ENCODE results near the gene NEU2.
A peak's percentile ranks its signal among the peaks of the same experiment; 100 is the strongest.

Gene NEU2

DNA sequence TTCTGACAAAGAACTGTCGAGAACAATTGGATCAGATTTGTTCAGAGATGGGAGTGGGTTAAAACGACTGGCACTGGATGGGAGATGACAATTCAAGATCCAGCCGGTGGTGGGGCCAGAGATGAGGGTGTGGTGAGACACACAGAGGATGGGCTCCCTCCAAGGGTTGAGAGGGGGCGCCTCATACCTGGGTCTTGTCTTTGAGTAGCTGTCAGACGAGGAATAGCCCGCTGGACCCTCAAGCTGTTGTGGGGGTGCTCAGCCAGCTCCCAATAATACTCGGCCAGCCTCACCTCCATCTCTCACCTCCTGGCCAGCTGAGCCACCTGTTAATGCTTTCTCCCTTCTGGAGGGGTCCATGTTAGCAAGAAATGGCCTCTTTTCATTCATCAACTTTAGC lies 41.6 kb downstream of the NEU2 start:
- Histone ChIP-seq H3K9me3 (ENCODE audit: insufficient read depth, low read depth, low read length) (peaks cover 5% of the 10 kb centered on the region), H3K4me1 (ENCODE audit: insufficient read depth, low read length, poor library complexity, severe bottlenecking) (peaks cover 60% of the 10 kb centered on the region), H3F3A (ENCODE audit: low read depth) (peaks cover 22% of the 10 kb centered on the region), H2AFZ (ENCODE audit: low read length) (no peak overlapping the region), H3K4me2 (ENCODE audit: low read depth, low read length, poor library complexity, severe bottlenecking) (no peak overlapping the region), H3K4me3 (ENCODE audit: low read length, poor library complexity, severe bottlenecking) (no peak overlapping the region), H3K9ac (ENCODE audit: low read depth, low read length, poor library complexity, severe bottlenecking) (no peak overlapping the region), H3K27me3 (ENCODE audit: insufficient read depth, low read length, poor library complexity, severe bottlenecking) (no peaks in the 10 kb centered on the region), H4K20me1 (ENCODE audit: insufficient read depth, low read length, poor library complexity, severe bottlenecking) (peaks cover 59% of the 10 kb centered on the region), H3K79me2 (ENCODE audit: insufficient read depth, low read length) (peaks cover 83% of the 10 kb centered on the region), H3K36me3 (ENCODE audit: insufficient read depth, low read length) (peaks cover 19% of the 10 kb centered on the region), H3K9me2 (replicated peaks; ENCODE audit: low read depth, low read length) (no peaks in the 10 kb centered on the region)
- TF ChIP-seq EZH2phosphoT487 (IDR thresholded peaks at IDR 0.05; ENCODE audit: borderline replicate concordance) = no peak
- TF ChIP-seq, protein P1, sequence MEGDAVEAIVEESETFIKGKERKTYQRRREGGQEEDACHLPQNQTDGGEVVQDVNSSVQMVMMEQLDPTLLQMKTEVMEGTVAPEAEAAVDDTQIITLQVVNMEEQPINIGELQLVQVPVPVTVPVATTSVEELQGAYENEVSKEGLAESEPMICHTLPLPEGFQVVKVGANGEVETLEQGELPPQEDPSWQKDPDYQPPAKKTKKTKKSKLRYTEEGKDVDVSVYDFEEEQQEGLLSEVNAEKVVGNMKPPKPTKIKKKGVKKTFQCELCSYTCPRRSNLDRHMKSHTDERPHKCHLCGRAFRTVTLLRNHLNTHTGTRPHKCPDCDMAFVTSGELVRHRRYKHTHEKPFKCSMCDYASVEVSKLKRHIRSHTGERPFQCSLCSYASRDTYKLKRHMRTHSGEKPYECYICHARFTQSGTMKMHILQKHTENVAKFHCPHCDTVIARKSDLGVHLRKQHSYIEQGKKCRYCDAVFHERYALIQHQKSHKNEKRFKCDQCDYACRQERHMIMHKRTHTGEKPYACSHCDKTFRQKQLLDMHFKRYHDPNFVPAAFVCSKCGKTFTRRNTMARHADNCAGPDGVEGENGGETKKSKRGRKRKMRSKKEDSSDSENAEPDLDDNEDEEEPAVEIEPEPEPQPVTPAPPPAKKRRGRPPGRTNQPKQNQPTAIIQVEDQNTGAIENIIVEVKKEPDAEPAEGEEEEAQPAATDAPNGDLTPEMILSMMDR (conservative IDR thresholded peaks at IDR 0.05; ENCODE audit: low read length) = no peak

DNA sequence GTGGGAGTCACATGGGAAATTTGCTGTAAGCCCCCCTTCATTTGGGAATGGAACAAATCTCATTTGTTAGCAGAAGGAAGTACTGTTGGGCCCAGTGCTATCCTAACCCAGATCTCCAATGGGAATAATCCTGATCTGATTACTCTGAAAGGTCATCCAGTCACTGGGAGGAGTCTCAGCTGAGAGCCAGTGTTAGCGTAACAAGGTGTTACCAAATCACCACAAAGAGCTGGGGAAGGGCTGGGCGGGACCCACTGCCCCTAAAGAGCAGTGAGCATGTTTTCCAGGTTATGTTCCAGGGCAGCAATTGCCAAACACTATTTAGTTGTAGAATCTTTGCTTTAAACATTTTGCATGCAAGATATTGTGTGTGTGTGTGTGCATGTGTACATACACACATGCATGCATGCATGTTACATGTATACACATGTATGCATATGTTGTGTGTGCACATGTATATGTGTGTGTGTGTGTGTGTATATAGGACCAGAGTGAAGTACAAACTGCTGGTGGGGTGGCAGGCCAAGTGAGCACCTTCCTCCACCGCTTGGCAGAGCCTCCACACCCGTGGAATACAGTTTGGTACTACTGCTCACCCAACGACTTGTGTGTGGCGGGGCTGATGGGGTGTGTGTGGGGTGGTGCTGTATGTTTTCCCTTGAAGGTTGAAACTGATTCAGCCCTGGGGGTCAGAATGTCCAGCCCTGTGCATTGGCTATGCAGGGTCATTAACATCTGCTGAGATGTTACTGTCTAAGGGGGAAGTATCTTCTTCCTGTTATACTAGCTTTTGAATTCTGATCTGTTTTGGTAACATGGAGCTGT lies 42.9 kb downstream of the NEU2 start:
- peaks cover 80% of the 10 kb centered on the region for H3K79me2 ChIP-seq (ENCODE audit: insufficient read depth, low read length)
- peak overlapping the region; percentile 32 for H3K9ac ChIP-seq (ENCODE audit: low read depth, low read length, poor library complexity, severe bottlenecking)
- peaks cover 64% of the 10 kb centered on the region for H3K4me1 ChIP-seq (ENCODE audit: insufficient read depth, low read length, poor library complexity, severe bottlenecking)
- no peaks in the 10 kb centered on the region for H3K27me3 ChIP-seq (ENCODE audit: insufficient read depth, low read length, poor library complexity, severe bottlenecking)
- peaks cover 5% of the 10 kb centered on the region for H3K9me3 ChIP-seq (ENCODE audit: insufficient read depth, low read depth, low read length)
- H3K4me2 ChIP-seq (ENCODE audit: low read depth, low read length, poor library complexity, severe bottlenecking) = peak overlapping the region; percentile 80
- TF ChIP-seq, protein P1 (conservative IDR thresholded peaks at IDR 0.05; ENCODE audit: low read length) = no peak
- no peak for TF ChIP-seq EZH2phosphoT487 (IDR thresholded peaks at IDR 0.05; ENCODE audit: borderline replicate concordance)
- H3K36me3 ChIP-seq (ENCODE audit: insufficient read depth, low read length) = peaks cover 32% of the 10 kb centered on the region
- H3K4me3 ChIP-seq (ENCODE audit: low read length, poor library complexity, severe bottlenecking) = peak overlapping the region; percentile 60
- H3F3A ChIP-seq (ENCODE audit: low read depth) = peaks cover 22% of the 10 kb centered on the region
- peaks cover 62% of the 10 kb centered on the region for H4K20me1 ChIP-seq (ENCODE audit: insufficient read depth, low read length, poor library complexity, severe bottlenecking)
- H2AFZ ChIP-seq (ENCODE audit: low read length) = no peak overlapping the region
- H3K9me2 ChIP-seq (replicated peaks; ENCODE audit: low read depth, low read length) = no peaks in the 10 kb centered on the region

- Histone ChIP-seq H4K20me1 (ENCODE audit: insufficient read depth, low read length, poor library complexity, severe bottlenecking) (peaks cover 63% of the 10 kb centered on the region), H3K27me3 (ENCODE audit: insufficient read depth, low read length, poor library complexity, severe bottlenecking) (no peaks in the 10 kb centered on the region), H3K79me2 (ENCODE audit: insufficient read depth, low read length) (peaks cover 80% of the 10 kb centered on the region), H2AFZ (ENCODE audit: low read length) (no peak overlapping the region), H3K9me3 (ENCODE audit: insufficient read depth, low read depth, low read length) (peaks cover 5% of the 10 kb centered on the region), H3K36me3 (ENCODE audit: insufficient read depth, low read length) (peaks cover 38% of the 10 kb centered on the region), H3F3A (ENCODE audit: low read depth) (peaks cover 22% of the 10 kb centered on the region), H3K4me2 (ENCODE audit: low read depth, low read length, poor library complexity, severe bottlenecking) (peak overlapping the region; percentile 80), H3K4me1 (ENCODE audit: insufficient read depth, low read length, poor library complexity, severe bottlenecking) (peaks cover 68% of the 10 kb centered on the region), H3K4me3 (ENCODE audit: low read length, poor library complexity, severe bottlenecking) (peak overlapping the region; percentile 60), H3K9ac (ENCODE audit: low read depth, low read length, poor library complexity, severe bottlenecking) (peak overlapping the region; percentile 32), H3K9me2 (replicated peaks; ENCODE audit: low read depth, low read length) (no peaks in the 10 kb centered on the region)
- TF ChIP-seq EZH2phosphoT487 (IDR thresholded peaks at IDR 0.05; ENCODE audit: borderline replicate concordance) = no peak
- TF ChIP-seq, protein P1 (conservative IDR thresholded peaks at IDR 0.05; ENCODE audit: low read length) = no peak
Measured at GRCh38 chr2:233075966-233076339, 43.5 kb downstream of the NEU2 start.

Data from Loucy (cell line).